HG03558 (cell line): ENCODE data around the gene RBL2.
"Not testable (repeated sequence)": the region's sequence is repeated elsewhere in the genome, so short reads cannot be mapped to it uniquely, and the experiment has no call there.

Source experiments
- ATAC-seq: cut with Tn5 transposase; IDR thresholded peaks from one replicate; pipeline ENCODE4 v1.9.1; 2021; ENCODE audit warnings: moderate number of reproducible peaks; ENCODE audit not compliant: unreplicated experiment; ENCODE audit errors: extremely low read depth

RBL2 gene

DNA sequence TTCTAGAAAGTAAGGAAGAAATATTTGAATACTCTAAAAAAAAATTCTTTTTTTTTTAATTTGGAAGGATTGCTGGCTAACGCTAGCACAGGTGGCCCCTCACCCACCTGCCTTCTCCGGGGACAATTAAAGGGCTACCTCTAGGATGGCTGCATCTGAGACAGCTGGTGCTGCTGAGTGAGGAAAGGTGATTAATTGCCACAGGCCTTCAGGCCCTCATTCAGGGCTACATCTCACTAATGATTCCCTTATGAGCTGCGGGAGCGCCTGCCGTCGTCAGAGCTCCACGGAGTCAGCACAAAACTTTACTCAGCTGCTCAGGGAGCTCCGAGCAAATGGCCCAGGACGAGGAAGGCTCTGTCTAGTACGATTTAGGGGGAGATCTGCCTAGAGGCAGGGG, 95.8 kb downstream of the RBL2 start:
- no peak for ATAC-seq

DNA sequence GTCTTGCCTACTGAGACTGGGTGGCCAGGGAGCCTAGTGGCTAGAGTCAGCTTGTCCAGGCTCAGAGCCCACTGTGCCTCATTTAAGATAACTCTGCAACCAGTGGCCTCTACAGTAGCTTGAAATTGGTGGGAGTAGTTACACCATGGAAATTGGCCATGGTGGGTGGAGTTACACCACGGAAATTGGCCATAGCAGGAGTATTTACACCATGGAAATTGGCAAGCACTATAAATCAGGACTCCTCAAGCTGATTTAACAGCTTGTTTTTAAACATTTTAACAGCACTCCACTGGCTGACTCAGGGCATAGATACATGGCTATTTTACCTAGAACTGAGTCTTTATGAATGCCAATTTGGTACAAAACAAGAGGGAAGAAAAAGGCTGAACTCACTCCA, 96.5 kb downstream of the RBL2 start:
- no peak for ATAC-seq

DNA sequence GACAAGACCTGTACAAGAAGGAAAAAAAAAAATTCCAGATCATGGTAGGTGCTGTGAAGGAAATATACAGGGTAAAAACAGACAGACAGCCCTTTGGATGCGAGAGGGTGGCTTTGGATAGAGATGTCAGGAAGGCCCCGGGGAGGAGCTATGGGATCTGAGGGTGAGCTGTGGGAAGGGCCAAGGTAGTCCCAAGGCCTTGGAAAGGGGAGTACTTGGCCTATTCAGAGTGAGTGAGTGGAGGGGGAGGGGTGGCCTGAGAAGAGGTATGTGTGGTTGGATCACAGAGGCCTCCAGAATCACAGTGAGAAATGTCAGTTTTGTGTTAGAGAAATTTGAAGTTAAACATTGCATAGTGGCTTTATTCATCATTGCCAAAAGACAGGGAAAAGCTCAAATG, 99.9 kb downstream of the RBL2 start:
- ATAC-seq = no peak

DNA sequence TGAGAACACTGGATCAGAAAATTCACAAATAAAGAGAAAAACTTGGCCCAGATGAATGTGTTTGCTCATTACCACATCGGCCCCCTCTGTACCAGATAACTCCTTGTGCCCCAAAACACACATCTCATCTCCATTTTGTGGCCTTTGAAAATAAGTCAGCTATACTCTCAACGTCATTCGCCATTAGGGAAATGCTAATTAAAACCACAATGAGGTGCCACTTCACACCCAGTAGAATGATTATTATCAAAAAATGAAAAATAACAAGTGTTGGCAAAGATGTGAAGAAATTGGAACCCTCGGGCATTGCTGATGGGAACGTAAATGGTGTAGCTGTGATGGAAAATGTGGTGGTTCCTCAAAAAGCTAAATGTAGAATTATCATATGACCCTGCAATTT, 103.4 kb downstream of the RBL2 start:
- no peak for ATAC-seq

DNA sequence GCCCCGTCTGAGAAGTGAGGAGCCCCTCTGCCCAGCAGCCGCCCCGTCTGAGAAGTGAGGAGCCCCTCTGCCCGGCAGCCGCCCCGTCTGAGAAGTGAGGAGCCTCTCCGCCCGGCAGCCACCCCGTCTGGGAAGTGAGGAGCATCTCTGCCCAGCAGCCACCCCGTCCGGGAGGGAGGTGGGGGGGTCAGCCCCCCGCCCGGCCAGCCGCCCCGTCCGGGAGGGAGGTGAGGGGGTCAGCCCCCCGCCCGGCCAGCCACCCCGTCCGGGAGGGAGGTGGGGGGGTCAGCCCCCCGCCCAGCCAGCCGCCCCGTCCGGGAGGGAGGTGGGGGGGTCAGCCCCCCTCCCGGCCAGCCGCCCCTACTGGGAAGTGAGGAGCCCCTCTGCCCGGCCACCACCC, 105.1 kb downstream of the RBL2 start:
- not testable (repeated sequence) for ATAC-seq

DNA sequence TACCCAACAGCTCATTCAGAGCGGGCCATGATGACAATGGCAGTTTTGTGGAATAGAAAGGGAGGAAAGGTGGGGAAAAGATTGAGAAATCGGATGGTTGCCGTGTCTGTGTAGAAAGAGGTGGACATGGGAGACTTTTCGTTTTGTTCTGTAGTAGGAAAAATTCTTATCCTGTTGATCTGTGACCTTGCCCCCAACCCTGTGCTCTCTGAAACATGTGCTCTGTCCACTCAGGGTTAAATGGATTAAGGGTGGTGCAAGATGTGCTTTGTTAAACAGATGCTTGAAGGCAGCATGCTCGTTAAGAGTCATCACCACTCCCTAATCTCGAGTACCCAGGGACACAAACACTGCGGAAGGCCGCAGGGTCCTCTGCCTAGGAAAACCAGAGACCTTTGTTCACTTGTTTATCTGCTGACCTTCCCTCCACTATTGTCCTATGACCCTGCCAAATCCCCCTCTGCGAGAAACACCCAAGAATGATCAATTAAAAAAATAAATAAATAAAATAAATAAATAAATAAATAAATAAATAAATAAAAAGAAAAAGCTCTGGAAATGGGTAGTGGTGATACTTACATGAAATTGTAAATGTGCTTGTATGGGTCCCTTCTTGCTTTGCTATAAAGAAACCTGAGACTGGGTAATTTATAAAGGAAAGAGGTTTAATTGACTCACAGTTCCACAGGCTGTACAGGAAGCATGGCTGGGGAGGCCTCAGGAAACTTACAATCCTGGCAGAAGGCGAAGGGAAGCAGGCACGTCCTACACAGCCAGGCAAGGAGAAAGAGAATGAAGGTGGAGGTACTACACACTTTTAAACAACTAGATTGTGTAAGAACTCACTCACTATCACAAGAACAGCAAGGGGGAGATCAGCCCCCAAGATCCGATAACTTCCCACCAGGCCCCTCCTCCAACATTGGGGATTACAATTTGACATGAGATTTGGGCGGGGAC, 105.8 kb downstream of the RBL2 start:
- ATAC-seq = not testable (repeated sequence)
